Measurements from ENCODE around the gene PATJ.

DNA sequence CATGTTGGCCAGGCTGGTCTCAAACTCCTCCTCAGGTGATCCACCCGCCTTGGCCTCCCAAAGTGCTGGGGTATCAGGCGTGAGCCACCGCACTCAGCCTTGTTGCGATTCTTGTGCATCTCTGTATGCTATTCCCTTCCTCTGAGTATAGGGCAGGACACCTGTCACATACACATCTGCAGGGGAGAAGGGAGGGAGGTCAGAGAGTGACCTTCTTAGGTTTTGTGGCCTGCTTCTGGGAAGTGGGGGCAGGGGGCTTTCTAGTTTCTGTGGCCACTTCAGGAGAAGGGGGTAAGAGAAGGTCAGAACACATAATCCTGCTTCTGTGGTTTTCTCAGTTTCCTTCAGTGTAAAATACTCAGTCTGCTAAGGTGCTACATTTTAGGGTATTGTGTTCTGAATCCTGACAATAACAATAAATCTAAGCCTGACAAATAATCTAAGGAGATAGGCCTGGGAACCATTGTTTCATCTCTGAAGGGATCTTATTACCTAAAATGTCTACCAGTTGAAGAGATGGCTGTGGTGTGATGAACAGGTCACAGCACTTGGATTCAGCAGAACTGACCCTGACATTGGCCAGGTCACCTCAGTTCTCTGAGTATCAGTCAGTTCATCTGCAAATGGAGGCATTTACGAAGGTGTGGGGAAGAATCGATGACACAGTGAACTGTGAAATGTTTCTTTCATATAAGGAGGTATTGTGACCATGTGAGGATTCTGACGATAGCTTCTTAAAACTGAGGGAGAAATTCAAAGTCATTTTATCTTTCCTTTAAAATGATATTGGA, 239.8 kb downstream of the PATJ start:
- TF ChIP-seq, protein P1, sequence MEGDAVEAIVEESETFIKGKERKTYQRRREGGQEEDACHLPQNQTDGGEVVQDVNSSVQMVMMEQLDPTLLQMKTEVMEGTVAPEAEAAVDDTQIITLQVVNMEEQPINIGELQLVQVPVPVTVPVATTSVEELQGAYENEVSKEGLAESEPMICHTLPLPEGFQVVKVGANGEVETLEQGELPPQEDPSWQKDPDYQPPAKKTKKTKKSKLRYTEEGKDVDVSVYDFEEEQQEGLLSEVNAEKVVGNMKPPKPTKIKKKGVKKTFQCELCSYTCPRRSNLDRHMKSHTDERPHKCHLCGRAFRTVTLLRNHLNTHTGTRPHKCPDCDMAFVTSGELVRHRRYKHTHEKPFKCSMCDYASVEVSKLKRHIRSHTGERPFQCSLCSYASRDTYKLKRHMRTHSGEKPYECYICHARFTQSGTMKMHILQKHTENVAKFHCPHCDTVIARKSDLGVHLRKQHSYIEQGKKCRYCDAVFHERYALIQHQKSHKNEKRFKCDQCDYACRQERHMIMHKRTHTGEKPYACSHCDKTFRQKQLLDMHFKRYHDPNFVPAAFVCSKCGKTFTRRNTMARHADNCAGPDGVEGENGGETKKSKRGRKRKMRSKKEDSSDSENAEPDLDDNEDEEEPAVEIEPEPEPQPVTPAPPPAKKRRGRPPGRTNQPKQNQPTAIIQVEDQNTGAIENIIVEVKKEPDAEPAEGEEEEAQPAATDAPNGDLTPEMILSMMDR (IDR thresholded peaks at IDR 0.05; ENCODE audit: insufficient read depth, low read length): no peak
- TF ChIP-seq, protein P2, sequence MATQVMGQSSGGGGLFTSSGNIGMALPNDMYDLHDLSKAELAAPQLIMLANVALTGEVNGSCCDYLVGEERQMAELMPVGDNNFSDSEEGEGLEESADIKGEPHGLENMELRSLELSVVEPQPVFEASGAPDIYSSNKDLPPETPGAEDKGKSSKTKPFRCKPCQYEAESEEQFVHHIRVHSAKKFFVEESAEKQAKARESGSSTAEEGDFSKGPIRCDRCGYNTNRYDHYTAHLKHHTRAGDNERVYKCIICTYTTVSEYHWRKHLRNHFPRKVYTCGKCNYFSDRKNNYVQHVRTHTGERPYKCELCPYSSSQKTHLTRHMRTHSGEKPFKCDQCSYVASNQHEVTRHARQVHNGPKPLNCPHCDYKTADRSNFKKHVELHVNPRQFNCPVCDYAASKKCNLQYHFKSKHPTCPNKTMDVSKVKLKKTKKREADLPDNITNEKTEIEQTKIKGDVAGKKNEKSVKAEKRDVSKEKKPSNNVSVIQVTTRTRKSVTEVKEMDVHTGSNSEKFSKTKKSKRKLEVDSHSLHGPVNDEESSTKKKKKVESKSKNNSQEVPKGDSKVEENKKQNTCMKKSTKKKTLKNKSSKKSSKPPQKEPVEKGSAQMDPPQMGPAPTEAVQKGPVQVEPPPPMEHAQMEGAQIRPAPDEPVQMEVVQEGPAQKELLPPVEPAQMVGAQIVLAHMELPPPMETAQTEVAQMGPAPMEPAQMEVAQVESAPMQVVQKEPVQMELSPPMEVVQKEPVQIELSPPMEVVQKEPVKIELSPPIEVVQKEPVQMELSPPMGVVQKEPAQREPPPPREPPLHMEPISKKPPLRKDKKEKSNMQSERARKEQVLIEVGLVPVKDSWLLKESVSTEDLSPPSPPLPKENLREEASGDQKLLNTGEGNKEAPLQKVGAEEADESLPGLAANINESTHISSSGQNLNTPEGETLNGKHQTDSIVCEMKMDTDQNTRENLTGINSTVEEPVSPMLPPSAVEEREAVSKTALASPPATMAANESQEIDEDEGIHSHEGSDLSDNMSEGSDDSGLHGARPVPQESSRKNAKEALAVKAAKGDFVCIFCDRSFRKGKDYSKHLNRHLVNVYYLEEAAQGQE (IDR thresholded peaks at IDR 0.05; ENCODE audit: insufficient replicate concordance, low read depth): no peak

All from HL-60 (cell line).